Measurements from ENCODE around the gene DNASE2B. TPM values are rescaled to one million over a fixed set of nuclear protein-coding genes. Genes with fewer than 3 reads are reported as not detected.

DNASE2B gene
- total RNA-seq, 1 donor from 2014 or later: not detected

DNA sequence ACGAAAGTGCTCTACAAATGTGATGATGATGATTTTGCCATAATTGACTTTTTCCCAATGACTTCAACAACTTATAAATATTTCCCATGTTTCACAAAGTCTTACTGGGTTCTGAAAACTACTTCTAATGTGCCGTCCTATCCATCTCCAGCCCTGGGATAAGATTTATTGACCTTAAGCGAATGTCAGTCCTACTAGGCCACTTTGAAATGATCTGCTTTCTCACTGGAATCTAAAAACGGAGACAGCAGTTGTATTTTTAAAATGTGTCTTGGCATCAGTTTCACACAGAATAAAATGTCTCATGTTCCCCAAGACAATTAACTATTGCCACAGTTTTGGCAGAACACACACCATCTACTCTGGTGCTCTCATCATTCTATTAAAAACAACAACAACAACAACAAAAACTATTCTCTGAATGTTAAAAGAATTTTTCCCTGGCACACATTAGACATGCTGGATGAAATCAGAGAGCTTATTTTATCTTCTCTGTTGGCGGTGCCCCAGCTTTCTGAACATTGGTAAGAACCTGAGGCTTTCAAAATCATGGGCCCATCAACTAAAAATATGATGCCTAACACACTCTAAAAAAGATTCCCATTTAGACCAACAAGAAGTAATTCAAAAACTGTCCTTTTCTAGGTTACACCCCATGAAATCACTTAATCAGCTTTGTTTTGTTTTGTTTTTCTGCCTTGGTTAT is 23.1 kb upstream of the DNASE2B start:
- Mint-ChIP-seq H3K4me1 (ENCODE audit: low read depth) (peaks cover 6% of the 10 kb centered on the region), H3K27ac (ENCODE audit: unreplicated experiment) (no peak overlapping the region), H3K27me3 (ENCODE audit: low read depth) (no peaks in the 10 kb centered on the region), H3K9me3 (ENCODE audit: low read depth) (no peaks in the 10 kb centered on the region), H3K36me3 (ENCODE audit: low read depth) (no peaks in the 10 kb centered on the region), H3K4me3 (ENCODE audit: unreplicated experiment) (no peak overlapping the region)
- TF ChIP-seq, protein P1, sequence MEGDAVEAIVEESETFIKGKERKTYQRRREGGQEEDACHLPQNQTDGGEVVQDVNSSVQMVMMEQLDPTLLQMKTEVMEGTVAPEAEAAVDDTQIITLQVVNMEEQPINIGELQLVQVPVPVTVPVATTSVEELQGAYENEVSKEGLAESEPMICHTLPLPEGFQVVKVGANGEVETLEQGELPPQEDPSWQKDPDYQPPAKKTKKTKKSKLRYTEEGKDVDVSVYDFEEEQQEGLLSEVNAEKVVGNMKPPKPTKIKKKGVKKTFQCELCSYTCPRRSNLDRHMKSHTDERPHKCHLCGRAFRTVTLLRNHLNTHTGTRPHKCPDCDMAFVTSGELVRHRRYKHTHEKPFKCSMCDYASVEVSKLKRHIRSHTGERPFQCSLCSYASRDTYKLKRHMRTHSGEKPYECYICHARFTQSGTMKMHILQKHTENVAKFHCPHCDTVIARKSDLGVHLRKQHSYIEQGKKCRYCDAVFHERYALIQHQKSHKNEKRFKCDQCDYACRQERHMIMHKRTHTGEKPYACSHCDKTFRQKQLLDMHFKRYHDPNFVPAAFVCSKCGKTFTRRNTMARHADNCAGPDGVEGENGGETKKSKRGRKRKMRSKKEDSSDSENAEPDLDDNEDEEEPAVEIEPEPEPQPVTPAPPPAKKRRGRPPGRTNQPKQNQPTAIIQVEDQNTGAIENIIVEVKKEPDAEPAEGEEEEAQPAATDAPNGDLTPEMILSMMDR (IDR thresholded peaks at IDR 0.05): no peak
- DNase-seq (ENCODE audit: low spot score): no peak

DNA sequence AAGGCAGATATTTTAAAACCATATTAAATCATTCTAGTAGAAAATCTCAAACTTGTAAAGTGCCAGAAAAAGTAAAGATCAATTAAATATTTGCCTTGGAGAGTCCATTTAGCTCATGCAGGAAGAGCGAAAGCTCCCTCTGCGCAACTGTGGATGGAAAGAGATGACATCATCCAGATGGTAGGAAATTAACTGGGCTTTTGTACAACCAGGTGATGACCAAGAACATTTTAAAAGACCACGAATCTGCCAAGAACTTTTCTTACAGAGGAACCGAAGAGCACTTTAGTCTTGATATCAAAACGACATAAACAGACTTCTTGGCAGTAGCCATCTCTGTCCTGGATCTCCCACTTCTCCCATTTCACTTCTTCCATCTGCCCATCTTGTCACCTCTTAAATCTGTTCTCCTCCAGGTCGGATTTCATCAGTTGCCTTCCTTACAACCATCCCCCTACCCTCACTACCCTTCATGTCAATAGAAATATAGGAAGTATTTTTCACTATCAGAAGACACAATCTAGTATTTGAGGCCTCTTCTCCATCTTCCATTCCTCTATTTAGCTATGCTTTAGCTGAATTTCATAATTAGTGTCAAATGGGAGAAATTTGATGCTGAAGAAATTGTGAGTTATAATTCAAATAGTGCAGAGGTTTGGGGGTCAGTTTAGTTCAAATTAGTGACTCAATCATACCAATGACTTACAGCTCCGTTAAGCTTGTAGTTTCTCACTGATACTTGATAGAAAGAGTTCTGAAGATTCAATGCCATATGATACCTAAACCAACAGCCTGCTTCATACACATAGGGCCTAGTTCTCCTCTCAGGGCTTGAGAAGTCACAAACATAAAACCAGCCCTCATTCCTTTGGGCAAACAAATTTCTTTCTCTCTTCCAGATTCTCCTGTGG is 22.0 kb upstream of the DNASE2B start:
- DNase-seq (ENCODE audit: low spot score): no peak
- no peaks in the 10 kb centered on the region for H3K27me3 Mint-ChIP-seq (ENCODE audit: low read depth)
- H3K36me3 Mint-ChIP-seq (ENCODE audit: low read depth): no peaks in the 10 kb centered on the region
- no peak overlapping the region for H3K4me3 Mint-ChIP-seq (ENCODE audit: unreplicated experiment)
- no peaks in the 10 kb centered on the region for H3K9me3 Mint-ChIP-seq (ENCODE audit: low read depth)
- TF ChIP-seq, protein P1 (IDR thresholded peaks at IDR 0.05): no peak
- H3K4me1 Mint-ChIP-seq (ENCODE audit: low read depth): peaks cover 6% of the 10 kb centered on the region
- H3K27ac Mint-ChIP-seq (ENCODE audit: unreplicated experiment): no peak overlapping the region

DNA sequence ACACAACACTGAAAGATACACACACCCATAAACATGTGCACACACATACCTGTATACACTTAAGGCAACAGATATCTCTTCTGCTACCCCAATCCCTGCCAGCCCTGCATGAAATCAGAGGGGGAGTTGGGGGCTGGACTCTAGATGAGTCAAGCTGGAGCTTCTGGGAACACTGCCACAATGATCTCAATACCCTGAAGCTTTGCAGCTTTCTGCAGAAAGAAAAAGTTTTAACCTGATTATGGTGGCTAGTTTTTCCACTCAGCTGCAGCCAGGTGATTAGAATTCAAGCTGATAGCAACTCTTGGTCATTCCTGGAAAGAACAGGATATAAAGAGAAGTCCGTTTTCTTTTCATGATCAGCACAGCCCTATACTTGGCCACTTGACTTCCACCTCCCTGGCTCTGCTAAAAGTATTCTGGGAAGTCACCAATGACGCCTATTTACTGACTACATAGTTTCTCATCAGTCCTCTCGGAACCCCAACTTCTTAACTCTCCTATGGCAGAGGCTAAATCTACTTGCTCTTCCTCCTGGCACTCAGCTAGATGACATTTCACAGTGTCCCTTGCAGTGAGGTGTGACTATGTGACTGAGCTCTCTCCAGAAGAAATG is 20.7 kb upstream of the DNASE2B start:
- DNase-seq (ENCODE audit: low spot score): no peak
- TF ChIP-seq, protein P1 (IDR thresholded peaks at IDR 0.05): no peak
- Mint-ChIP-seq H3K4me3 (ENCODE audit: unreplicated experiment) (no peak overlapping the region), H3K4me1 (ENCODE audit: low read depth) (peaks cover 6% of the 10 kb centered on the region), H3K36me3 (ENCODE audit: low read depth) (no peaks in the 10 kb centered on the region), H3K27ac (ENCODE audit: unreplicated experiment) (no peak overlapping the region), H3K27me3 (ENCODE audit: low read depth) (no peaks in the 10 kb centered on the region), H3K9me3 (ENCODE audit: low read depth) (no peaks in the 10 kb centered on the region)

DNA sequence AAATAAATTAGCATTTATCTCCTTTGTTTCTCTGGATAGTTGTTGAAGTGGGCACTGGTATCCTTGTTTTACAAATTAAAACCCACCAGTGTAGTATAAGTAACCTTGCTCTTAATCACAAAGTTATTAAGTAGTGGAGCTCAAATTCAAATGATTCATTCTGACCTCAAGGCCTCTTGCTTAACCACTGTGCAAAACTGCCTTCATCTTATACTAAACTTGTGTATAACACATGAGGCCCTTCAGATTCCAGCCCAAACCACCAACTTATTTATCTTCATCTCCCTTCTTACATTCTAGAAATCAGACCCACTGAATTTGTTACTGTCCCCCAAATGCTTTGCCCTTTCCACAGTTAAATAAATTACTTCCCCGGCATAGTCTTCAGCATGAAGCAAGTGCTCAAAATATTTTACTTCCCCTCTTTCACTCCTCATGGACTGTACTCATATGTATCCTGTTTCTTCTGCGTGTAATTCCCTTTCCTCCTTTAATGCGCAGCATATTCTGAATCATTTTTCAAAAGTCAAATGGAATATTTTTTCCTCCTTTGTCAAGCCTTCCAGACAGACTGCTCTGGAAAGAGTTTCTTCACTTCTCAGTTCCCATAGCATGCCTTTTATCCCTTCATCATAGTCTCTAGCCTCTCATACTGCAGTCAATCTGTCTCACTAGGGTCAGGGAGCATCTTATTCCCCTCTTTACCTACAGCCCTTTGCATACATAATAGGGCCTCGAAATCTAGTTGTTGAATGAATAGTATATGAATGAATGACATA is 19.0 kb upstream of the DNASE2B start:
- no peak for DNase-seq (ENCODE audit: low spot score)
- TF ChIP-seq, protein P1 (IDR thresholded peaks at IDR 0.05): no peak
- Mint-ChIP-seq H3K36me3 (ENCODE audit: low read depth) (no peaks in the 10 kb centered on the region), H3K27me3 (ENCODE audit: low read depth) (no peaks in the 10 kb centered on the region), H3K9me3 (ENCODE audit: low read depth) (no peaks in the 10 kb centered on the region), H3K27ac (ENCODE audit: unreplicated experiment) (no peak overlapping the region), H3K4me1 (ENCODE audit: low read depth) (peaks cover 6% of the 10 kb centered on the region), H3K4me3 (ENCODE audit: unreplicated experiment) (no peak overlapping the region)

DNA sequence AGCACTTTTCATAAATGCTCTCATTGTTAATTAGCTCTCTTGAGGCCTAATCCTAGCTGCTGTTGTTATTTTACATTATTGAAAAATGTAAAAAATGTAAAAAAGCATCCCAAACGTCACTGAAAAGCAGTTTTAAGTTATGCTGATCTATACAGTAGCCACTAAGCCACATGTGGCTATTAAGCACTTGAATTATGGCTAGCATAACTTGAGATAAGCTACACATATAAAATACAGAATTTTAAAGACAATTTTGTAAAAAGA is 18.4 kb upstream of the DNASE2B start:
- no peaks in the 10 kb centered on the region for H3K9me3 Mint-ChIP-seq (ENCODE audit: low read depth)
- H3K4me3 Mint-ChIP-seq (ENCODE audit: unreplicated experiment): no peak overlapping the region
- no peak for DNase-seq (ENCODE audit: low spot score)
- TF ChIP-seq, protein P1 (IDR thresholded peaks at IDR 0.05): no peak
- no peak overlapping the region for H3K27ac Mint-ChIP-seq (ENCODE audit: unreplicated experiment)
- H3K4me1 Mint-ChIP-seq (ENCODE audit: low read depth): peaks cover 6% of the 10 kb centered on the region
- no peaks in the 10 kb centered on the region for H3K36me3 Mint-ChIP-seq (ENCODE audit: low read depth)
- no peaks in the 10 kb centered on the region for H3K27me3 Mint-ChIP-seq (ENCODE audit: low read depth)

Data from chondrocyte (in vitro differentiated cells).